ENCODE results near the gene NTF4.
A peak's percentile ranks its signal among the peaks of the same experiment; 100 is the strongest.

GRCh38 chr19:49019242-49019932, 45.2 kb downstream of the NTF4 start:
- TF ChIP-seq, protein P1, sequence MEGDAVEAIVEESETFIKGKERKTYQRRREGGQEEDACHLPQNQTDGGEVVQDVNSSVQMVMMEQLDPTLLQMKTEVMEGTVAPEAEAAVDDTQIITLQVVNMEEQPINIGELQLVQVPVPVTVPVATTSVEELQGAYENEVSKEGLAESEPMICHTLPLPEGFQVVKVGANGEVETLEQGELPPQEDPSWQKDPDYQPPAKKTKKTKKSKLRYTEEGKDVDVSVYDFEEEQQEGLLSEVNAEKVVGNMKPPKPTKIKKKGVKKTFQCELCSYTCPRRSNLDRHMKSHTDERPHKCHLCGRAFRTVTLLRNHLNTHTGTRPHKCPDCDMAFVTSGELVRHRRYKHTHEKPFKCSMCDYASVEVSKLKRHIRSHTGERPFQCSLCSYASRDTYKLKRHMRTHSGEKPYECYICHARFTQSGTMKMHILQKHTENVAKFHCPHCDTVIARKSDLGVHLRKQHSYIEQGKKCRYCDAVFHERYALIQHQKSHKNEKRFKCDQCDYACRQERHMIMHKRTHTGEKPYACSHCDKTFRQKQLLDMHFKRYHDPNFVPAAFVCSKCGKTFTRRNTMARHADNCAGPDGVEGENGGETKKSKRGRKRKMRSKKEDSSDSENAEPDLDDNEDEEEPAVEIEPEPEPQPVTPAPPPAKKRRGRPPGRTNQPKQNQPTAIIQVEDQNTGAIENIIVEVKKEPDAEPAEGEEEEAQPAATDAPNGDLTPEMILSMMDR (IDR thresholded peaks at IDR 0.05), result peak; percentile 50
- TF ChIP-seq, protein P2, sequence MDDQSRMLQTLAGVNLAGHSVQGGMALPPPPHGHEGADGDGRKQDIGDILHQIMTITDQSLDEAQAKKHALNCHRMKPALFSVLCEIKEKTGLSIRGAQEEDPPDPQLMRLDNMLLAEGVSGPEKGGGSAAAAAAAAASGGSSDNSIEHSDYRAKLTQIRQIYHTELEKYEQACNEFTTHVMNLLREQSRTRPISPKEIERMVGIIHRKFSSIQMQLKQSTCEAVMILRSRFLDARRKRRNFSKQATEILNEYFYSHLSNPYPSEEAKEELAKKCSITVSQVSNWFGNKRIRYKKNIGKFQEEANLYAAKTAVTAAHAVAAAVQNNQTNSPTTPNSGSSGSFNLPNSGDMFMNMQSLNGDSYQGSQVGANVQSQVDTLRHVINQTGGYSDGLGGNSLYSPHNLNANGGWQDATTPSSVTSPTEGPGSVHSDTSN (IDR thresholded peaks at IDR 0.05), result no peak
- no peak for TF ChIP-seq NFIC (IDR thresholded peaks at IDR 0.05; ENCODE audit: borderline replicate concordance)

All from SK-N-SH (cell line).